Natural killer cell treated with Interleukin-12 subunit alpha and Interleukin-12 subunit beta and Interleukin-15 and Interleukin-18, amount 100 ng/mL, for 72 hours (primary cell): Measurements from ENCODE around the gene RNF138. TPM values are rescaled to one million over a fixed set of nuclear protein-coding genes. Genes with fewer than 3 reads are reported as not detected.

ENCODE experiments used
- ATAC-seq, 2 donors: fragments of 150-1000 bp; cut with Tn5 transposase in 1 of 2; sonication (Bioruptor Pico), chemical (Tn5 transposase) in 1 of 2; 2 replicates each; pipeline ENCODE4 v1.10.0; 2021
- DNase-seq: peaks from one replicate; pipeline ENCODE4 v3.0.0; 2022; ENCODE audit warnings: low spot score
- H3K27ac Mint-ChIP-seq, 2 donors: 1 replicate in 1 of 2; 2 replicates in 1 of 2; pipeline ENCODE4 v1.8.0; 2022; ENCODE audit warnings: mixed read lengths in 2 of 2, mild to moderate bottlenecking in 1 of 2, moderate library complexity in 1 of 2
- H3K27me3 Mint-ChIP-seq, 2 donors: 1 replicate in 1 of 2; 2 replicates in 1 of 2; pipeline ENCODE4 v1.8.0; 2022; ENCODE audit warnings: mixed read lengths in 2 of 2
- H3K36me3 Mint-ChIP-seq: one replicate; pipeline ENCODE4 v1.8.0; 2022; ENCODE audit warnings: mixed read lengths
- H3K4me1 Mint-ChIP-seq, 2 donors: 1 replicate in 1 of 2; 2 replicates in 1 of 2; pipeline ENCODE4 v1.8.0; 2022; ENCODE audit warnings: low read depth in 2 of 2, mixed read lengths in 2 of 2, mild to moderate bottlenecking in 1 of 2
- H3K4me3 Mint-ChIP-seq: one replicate; pipeline ENCODE4 v1.8.0; 2022; ENCODE audit warnings: mixed read lengths
- H3K9me3 Mint-ChIP-seq: 2 replicates; pipeline ENCODE4 v1.8.0; 2022; ENCODE audit warnings: mixed read lengths
- total RNA-seq, 2 donors: library from RNA; stranded (reverse); gene quantifications; one replicate each; pipeline ENCODE4 v1.2.3, GENCODE V29; 2022

The RNF138 gene, protein sequence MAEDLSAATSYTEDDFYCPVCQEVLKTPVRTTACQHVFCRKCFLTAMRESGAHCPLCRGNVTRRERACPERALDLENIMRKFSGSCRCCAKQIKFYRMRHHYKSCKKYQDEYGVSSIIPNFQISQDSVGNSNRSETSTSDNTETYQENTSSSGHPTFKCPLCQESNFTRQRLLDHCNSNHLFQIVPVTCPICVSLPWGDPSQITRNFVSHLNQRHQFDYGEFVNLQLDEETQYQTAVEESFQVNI
- total RNA-seq, result 10 to 100 TPM; 59.2 to 62.5 TPM

DNA sequence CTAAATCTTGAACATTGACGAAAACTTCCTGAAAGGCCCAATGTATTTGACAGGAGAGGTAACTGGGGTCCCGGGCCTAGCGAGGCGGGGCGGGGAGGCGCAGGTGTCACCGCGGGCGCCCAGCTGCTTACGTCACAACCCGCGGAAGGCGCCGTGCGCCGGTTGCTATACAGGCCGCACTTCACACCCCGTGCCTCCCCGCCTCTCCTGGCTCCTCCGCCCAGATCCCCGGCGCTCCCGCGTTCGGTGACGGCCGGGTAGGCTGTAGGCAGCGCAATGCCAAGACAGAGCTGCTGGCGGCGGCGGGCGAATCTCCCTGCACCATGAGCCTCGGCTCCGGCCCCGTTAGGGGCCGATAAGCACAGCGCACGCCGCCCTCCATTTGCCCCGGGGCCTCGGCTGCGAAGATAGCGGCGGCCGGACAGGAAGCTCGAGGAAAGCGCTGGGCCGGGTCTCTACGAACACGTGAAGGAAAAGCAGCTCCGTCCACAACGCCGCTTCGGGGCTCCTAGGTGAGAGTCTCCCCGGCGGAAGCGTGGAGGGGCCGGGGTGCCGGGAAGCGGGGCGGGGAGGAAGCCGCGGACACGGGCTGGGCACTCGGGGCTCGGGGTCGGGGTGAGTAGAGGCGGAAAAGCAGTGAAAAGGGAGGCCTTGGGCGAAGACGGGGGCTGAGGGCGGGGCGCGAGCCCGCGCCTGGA lies at the start of gene RNF138:
Gene RNF138, plus strand, starts transcription at position 151 of the 698 bp plus-strand sequence. CDS start 903 bp downstream, outside the sequence.
- peak within 1 kb of the TSS; percentile 91 to 93 for H3K27ac Mint-ChIP-seq
- H3K36me3 Mint-ChIP-seq, result peaks cover 26% of the 10 kb centered on the region
- H3K4me1 Mint-ChIP-seq, result peaks cover 34 to 44% of the 10 kb centered on the region in 2 donors
- ATAC-seq (peak; percentile 74 to 76), DNase-seq (peak; percentile 91)
- no peaks in the 10 kb centered on the region for H3K27me3 Mint-ChIP-seq
- H3K9me3 Mint-ChIP-seq, result no peaks in the 10 kb centered on the region
- H3K4me3 Mint-ChIP-seq, result peak within 1 kb of the TSS; percentile 97

DNA sequence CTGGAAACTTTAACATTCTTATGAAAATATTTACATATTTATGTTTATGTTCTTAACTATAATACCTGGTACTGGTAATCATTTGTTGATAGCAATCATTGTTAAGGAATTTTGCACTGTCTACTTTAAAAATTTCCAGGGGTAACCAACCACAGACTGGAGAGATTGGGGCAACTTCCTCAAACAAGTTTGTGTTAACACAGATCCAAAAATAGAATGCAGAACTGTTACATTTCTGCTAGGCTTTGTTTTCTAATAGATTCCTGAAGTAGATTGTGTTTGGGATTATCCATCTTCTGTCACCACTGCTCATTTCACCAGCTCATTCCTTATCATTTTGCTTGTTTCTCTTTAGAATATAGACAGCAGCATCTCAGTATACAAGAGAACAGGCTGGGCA lies 49.3 kb upstream of the RNF138 start:
- Mint-ChIP-seq H3K27me3 (no peaks in the 10 kb centered on the region), H3K9me3 (peaks cover 3% of the 10 kb centered on the region), H3K4me1 (peaks cover 42 to 48% of the 10 kb centered on the region in 2 donors), H3K4me3 (peak overlapping the region; percentile 51), H3K27ac (peak overlapping the region; percentile 79 to 93), H3K36me3 (peaks cover 7% of the 10 kb centered on the region)
- no peak for ATAC-seq
- no peak for DNase-seq

DNA sequence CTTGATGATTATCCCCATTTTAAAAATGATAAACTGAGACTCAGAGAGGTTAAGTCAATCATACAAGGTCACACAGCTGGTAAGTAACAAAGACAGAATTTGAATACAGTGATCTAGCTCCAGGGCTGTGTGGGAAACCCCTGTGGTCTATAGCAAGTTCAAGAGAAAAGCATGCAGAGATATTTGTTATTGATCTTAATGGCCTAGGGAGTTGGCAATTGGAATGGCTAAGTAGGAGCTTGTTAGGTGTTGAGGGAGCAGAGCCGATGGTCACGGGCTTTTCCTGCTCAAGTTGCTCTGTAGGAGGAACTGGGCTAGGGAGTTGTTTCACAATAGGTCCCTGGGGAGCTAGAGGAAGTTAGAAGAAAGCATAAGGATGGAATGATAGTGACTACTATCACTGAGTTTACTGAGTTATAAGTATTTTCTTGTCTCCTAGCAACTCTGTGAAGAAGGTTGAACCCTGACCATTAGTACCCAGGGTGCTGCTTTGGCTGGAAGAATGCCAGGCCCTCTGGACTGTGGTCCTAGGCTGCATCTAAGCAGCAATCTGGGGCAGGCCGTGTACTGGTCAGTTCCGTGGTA lies 43.1 kb upstream of the RNF138 start:
- H3K9me3 Mint-ChIP-seq, result no peaks in the 10 kb centered on the region
- peak overlapping the region; percentile 84 to 89 for H3K27ac Mint-ChIP-seq
- ATAC-seq (peak; percentile 70 to 71), DNase-seq (no peak)
- no peaks in the 10 kb centered on the region for H3K36me3 Mint-ChIP-seq
- H3K27me3 Mint-ChIP-seq, result no peaks in the 10 kb centered on the region
- H3K4me3 Mint-ChIP-seq, result peak overlapping the region; percentile 69
- H3K4me1 Mint-ChIP-seq, result peaks cover 25 to 33% of the 10 kb centered on the region in 2 donors

DNA sequence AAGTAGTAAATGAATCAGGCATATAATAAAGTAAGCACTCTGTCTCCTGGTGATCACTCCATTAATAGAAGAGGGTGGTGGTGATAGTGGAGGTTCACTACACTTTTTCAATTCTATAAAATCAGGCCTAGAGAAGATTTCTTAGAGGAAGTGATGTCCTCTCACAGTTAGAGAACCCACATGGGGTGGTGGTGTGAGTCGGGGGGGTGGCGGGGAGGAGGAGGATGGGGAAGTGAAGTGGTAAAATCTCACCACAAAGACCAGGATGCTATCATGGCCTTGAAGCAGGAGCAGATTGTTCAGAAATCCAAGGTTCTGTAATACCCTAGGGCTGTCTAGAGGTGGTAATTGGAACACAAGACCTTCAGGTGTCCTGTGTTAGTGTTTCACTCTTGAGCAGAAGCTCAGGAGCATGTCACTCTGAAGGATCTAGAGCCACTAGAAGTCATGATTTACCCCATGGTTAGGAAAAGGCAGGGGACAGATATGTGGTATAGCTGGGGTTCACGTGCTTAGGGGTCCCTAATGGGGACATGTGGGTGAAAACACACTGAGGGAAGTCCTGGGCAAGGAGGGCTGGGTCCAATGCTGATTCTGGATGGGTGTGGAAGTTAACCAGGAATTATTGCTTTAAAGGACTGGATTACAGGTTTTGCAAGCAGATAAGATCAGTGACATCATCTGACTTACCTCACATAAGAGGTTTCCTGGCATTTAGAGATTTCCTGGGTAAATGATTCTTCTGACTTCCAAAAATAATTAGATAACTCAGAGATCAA lies 42.1 kb upstream of the RNF138 start:
- peak; percentile 74 to 81 for ATAC-seq
- Mint-ChIP-seq H3K9me3 (no peaks in the 10 kb centered on the region), H3K4me1 (peaks cover 25 to 36% of the 10 kb centered on the region in 2 donors), H3K27me3 (no peaks in the 10 kb centered on the region), H3K27ac (peak overlapping the region; percentile 84 to 89), H3K4me3 (peak overlapping the region; percentile 69), H3K36me3 (no peaks in the 10 kb centered on the region)
- no peak for DNase-seq

DNA sequence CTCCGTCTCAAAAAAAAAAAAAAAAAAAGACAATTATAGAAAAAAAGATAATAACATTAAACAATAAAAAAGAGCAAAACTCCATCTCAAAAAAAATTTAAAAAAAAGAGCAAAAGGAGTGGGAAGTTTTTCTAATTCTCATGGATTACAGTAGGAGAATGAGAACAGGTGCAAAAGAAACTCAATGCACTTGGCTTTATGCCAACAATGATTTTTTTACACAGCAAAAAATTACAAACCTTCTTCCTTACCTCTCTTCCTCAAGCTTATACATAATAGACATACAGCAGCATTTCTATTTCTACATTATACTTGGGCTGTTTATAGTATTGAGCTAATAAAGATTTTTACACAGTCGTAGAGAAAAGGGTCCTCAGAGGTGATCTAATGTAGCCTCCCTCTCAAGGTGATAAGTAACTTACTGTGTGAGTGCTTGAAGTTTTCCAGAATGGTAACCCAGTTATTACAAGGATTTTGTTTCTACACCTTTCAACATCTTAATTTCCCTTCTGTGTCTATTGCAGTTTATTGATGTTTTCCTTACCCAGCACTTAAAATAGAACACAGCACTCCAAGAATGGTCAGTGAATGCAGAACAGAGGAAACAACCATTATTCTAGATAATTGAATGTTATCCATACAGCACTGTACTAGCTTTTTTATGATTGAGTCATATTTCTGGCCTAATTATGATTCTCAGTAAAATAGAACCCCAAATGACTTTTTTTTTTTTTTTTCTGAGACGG lies 34.9 kb upstream of the RNF138 start:
- peaks cover 35 to 52% of the 10 kb centered on the region in 2 donors for H3K4me1 Mint-ChIP-seq
- H3K9me3 Mint-ChIP-seq, result no peaks in the 10 kb centered on the region
- no peak for ATAC-seq
- no peak overlapping the region for H3K4me3 Mint-ChIP-seq
- H3K27me3 Mint-ChIP-seq, result no peaks in the 10 kb centered on the region
- peak overlapping the region; percentile 41 to 89 for H3K27ac Mint-ChIP-seq
- DNase-seq, result no peak
- H3K36me3 Mint-ChIP-seq, result peaks cover 5% of the 10 kb centered on the region

DNA sequence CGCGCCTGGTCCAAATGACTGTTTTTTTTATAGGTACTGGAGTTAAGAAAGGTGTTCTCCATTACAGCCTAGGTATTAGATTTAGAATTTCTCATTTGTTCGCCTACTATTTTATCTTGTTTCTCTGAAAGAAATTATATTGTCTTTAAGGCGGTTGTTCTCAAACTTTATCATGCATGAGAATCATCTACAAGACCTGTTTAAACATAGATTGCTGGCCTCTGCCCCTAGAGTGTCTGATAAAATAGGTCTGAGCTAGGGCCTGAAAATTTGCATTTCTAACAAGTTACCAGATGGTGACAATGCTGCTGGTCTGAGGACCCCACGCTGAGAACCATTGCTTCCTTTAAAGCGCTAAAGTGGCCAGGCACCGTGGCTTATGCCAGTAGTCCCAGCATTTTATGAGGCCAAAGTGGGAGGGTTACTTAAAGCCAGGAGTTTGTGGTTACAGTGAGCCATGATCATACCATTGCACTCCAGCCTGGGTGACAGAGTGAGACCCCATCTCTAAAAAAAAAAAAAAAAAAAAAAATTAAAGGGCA lies 34.0 kb upstream of the RNF138 start:
- Mint-ChIP-seq H3K4me1 (peaks cover 39 to 51% of the 10 kb centered on the region in 2 donors), H3K27ac (peak overlapping the region in 1 of 2 donors; percentile 89), H3K27me3 (no peaks in the 10 kb centered on the region), H3K9me3 (no peaks in the 10 kb centered on the region), H3K4me3 (no peak overlapping the region), H3K36me3 (peaks cover 5% of the 10 kb centered on the region)
- ATAC-seq (no peak), DNase-seq (no peak)

DNA sequence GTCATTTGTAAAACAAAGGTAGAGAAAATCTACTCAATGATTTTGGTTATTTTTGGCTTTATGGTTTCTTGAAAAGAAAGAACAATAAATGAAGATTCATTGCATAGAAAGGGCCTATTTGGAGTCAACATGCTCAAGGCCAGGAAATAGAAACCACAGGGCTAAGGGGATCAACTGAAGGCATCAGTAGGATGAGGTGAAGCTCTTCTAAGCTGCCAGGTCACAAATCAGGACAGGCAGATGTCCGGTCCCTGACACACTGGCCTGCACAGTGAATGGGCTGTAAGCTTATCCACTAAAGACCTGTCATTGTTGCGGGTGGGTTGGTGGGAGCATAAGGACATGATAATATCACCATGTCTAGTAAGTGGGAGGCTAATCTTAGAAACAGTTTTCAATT lies 31.6 kb upstream of the RNF138 start:
- DNase-seq (no peak), ATAC-seq (no peak)
- peaks cover 5% of the 10 kb centered on the region for H3K36me3 Mint-ChIP-seq
- no peaks in the 10 kb centered on the region for H3K27me3 Mint-ChIP-seq
- H3K27ac Mint-ChIP-seq, result peak overlapping the region; percentile 45 to 89
- H3K4me3 Mint-ChIP-seq, result no peak overlapping the region
- H3K9me3 Mint-ChIP-seq, result no peaks in the 10 kb centered on the region
- peaks cover 39 to 48% of the 10 kb centered on the region in 2 donors for H3K4me1 Mint-ChIP-seq

DNA sequence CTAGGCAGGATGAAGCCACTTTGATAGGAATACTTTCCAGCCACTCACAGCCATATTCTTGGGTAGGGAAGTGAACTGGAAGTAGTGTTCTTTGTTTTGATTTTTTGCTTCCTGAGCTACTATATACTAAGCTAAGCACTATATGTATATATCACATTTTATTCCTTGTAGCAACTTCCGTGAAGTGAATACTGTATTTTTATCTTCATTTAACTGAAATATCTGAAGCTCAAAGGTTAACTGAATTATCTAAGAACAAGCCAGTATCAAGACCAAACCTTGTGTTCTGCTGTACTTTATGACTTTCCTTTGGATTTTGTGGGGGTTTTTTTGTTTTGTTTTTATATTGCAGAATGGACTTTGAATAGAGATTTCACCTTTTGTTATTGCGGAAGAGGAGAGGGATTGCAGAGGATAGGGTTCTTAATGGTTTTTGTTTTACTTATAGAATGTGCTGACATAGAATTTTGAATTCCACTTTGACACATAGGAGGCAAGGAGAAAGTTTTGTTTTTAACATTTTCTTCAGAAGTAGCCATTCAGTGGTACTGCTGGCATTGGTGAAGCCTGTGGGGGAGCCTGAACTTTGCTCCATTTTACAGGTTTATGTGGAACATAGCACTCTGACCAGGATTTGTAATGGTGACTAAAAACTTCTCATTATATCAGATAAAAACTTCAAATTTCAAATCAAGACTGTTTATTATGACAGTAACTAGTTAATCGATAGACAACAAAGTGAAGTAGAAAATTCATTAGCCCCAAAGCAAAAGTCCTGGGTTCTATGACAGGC lies 24.1 kb upstream of the RNF138 start:
- H3K9me3 Mint-ChIP-seq, result no peaks in the 10 kb centered on the region
- no peak overlapping the region for H3K4me3 Mint-ChIP-seq
- peaks cover 0 to 4% of the 10 kb centered on the region in 2 donors for H3K4me1 Mint-ChIP-seq
- ATAC-seq, result no peak
- peaks cover 5% of the 10 kb centered on the region for H3K36me3 Mint-ChIP-seq
- no peak for DNase-seq
- peak overlapping the region; percentile 3 to 31 for H3K27ac Mint-ChIP-seq
- no peaks in the 10 kb centered on the region for H3K27me3 Mint-ChIP-seq

DNA sequence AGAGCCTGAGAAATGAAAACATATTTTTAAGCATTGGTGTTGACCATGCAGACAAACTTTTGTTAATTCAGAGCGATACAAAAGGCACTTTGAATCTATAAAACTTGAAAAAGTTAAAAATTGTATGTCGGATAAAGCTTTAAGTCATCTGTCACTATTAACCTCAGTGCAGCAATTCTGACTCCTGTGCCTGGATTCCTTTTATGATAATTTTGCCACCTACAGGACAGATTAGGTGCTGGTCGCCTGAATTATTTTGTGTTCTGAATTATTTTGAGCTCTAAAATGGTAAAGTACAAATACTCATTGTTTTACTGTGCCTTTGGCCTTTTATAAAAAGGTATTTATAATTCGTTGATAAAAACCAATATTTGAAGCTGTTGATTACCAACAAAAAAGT lies 19.4 kb upstream of the RNF138 start:
- DNase-seq (no peak), ATAC-seq (no peak)
- Mint-ChIP-seq H3K4me1 (peaks cover 14 to 24% of the 10 kb centered on the region in 2 donors), H3K4me3 (no peak overlapping the region), H3K27ac (no peak overlapping the region), H3K27me3 (no peaks in the 10 kb centered on the region), H3K36me3 (peaks cover 8% of the 10 kb centered on the region), H3K9me3 (no peaks in the 10 kb centered on the region)

DNA sequence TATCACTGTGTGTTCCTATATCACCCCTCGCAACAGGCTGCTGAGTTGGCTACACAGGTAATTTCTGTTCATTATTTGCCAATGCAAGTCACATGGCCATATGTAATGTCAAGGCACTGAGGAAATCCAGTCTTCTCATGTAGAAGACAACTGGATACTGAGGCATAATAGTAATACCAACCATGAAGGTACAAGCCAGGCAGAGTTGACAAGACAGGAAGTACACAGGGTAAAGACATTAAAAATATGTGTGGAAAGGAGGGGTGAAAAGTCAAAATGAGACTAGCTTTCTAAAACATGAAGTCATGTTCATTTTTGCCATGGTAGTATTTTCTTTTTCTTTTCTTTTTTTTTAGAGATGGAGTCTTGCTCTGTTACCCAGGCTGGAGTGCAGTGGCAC lies 17.5 kb upstream of the RNF138 start:
- H3K4me3 Mint-ChIP-seq, result no peak overlapping the region
- H3K36me3 Mint-ChIP-seq, result peaks cover 8% of the 10 kb centered on the region
- H3K9me3 Mint-ChIP-seq, result no peaks in the 10 kb centered on the region
- H3K4me1 Mint-ChIP-seq, result peaks cover 14 to 22% of the 10 kb centered on the region in 2 donors
- DNase-seq (no peak), ATAC-seq (peak; percentile 65 to 82)
- H3K27ac Mint-ChIP-seq, result peak overlapping the region; percentile 55 to 88
- H3K27me3 Mint-ChIP-seq, result no peaks in the 10 kb centered on the region

DNA sequence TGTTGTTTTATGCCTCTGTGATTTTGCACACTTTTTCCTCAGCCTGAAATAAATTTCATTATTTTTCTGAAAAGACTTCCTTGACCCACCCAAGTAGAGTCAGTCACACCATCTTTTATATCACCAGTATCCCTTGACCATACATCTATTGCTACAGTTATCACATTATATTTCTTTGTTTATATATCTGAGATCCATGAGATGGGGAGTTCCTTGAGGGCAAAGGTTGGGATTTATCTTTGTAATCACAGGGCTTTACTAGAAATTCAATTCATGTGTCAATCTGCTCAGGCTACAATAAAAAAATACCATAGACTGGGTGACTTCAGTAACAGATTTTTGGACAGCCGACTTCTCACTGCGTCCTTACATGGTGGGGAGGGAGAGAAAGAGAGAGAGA lies 12.8 kb upstream of the RNF138 start:
- no peaks in the 10 kb centered on the region for H3K27me3 Mint-ChIP-seq

DNA sequence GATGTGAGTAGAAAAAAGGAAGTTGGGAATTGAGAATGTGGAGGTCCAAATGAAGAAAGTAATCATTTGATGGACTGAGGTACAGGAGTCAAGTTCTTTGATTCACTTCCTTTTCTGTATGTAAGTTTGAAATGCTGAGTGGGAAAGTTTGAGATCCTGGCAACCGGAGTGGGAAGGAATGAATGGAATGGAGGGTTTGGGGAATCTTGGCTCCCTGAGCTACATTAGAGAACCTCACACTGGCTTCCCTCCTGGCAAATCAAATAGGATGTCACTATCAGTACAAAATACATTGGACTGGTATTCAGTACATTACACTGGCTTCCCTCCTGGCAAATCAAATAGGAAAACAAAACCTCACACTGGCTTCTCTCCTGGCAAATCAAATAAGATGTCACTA lies 9.8 kb upstream of the RNF138 start:
- no peak overlapping the region for H3K4me3 Mint-ChIP-seq
- peaks cover 31 to 36% of the 10 kb centered on the region in 2 donors for H3K4me1 Mint-ChIP-seq
- no peak overlapping the region for H3K27ac Mint-ChIP-seq
- no peaks in the 10 kb centered on the region for H3K9me3 Mint-ChIP-seq
- H3K36me3 Mint-ChIP-seq, result no peaks in the 10 kb centered on the region
- ATAC-seq (no peak), DNase-seq (no peak)
- no peaks in the 10 kb centered on the region for H3K27me3 Mint-ChIP-seq

More for the DNA sequence above, 12.8 kb upstream of the RNF138 start:
- peaks cover 26 to 28% of the 10 kb centered on the region in 2 donors for H3K4me1 Mint-ChIP-seq
- no peaks in the 10 kb centered on the region for H3K9me3 Mint-ChIP-seq
- DNase-seq (no peak), ATAC-seq (no peak)
- peak overlapping the region in 1 of 2 donors; percentile 60 for H3K27ac Mint-ChIP-seq
- H3K4me3 Mint-ChIP-seq, result no peak overlapping the region
- peaks cover 4% of the 10 kb centered on the region for H3K36me3 Mint-ChIP-seq
